H1 (cell line): ENCODE data around the gene CRYGB. TPM values are rescaled to one million over a fixed set of nuclear protein-coding genes. Genes with fewer than 3 reads are reported as not detected.

ENCODE experiments used
- CHD2 ChIP-seq: IDR thresholded peaks from 2 replicates; pipeline ENCODE4 v1.6.1; 2012; ENCODE audit warnings: low read length, improper control_type of control experiment
- KDM4A ChIP-seq: IDR thresholded peaks from one replicate; pipeline ENCODE4 v1.7.1; 2012; ENCODE audit warnings: low read depth, mild to moderate bottlenecking, moderate library complexity, low read length, inconsistent platforms; ENCODE audit not compliant: severe bottlenecking
- RAD21 ChIP-seq, 2 experiments: IDR thresholded peaks in 1 of 2; conservative IDR thresholded peaks in 1 of 2; 2 replicates each; pipeline ENCODE4 v1.6.1; 2011; ENCODE audit warnings: low read depth in 2 of 2, low read length in 2 of 2, improper control_type of control experiment in 1 of 2, inconsistent platforms in 1 of 2, mild to moderate bottlenecking in 1 of 2, moderate library complexity in 1 of 2
- SUZ12 ChIP-seq: fragments of 200-600 bp; sonication (generic); IDR thresholded peaks from 2 replicates; pipeline ENCODE4 v1.6.1; 2012; ENCODE audit warnings: mild to moderate bottlenecking, inconsistent platforms, low read length, moderate library complexity, mixed read lengths
- polyA plus RNA-seq, 7 experiments: library from polyadenylated mRNA; depleted of rRNA in 3 of 7; stranded (reverse) in 5 of 7; unstranded in 2 of 7; fragments of >200 nt in 5 of 7; fragments of 200-250 nt in 2 of 7; gene quantifications; 1 replicate in 5 of 7; 2 replicates in 1 of 7; 4 replicates in 1 of 7; pipeline versions ENCODE4 v1.2.1 to v1.2.3, GENCODE V29; 2011 to 2013; ENCODE audit warnings: missing spikeins in 2 of 7, mixed read lengths in 2 of 7
- total RNA-seq: library from RNA; stranded (reverse); fragmentation: NEBNext Ultra II Directional; extraction: Animal tissue kit (Norgen Biotek cat#: 25700); gene quantifications from 2 replicates; pipeline ENCODE4 v1.2.1, GENCODE V29; 2021

The CRYGB gene
- total and polyA plus RNA-seq, 2 of the 8 experiments (the other 6 are each of a cell fraction or from before 2014, with no cell fraction given), result 0.38 TPM; not detected in 1

GRCh38 chr2:208127090-208127489 lies 18.9 kb downstream of the CRYGB start (continued):
- no peak for TF ChIP-seq KDM4A
- no peak for TF ChIP-seq SUZ12
- no peak for TF ChIP-seq CHD2
- no peak for TF ChIP-seq RAD21 (IDR thresholded peaks at IDR 0.05 in 1 of 2, conservative IDR thresholded peaks at IDR 0.05 in 1 of 2; ENCODE audit: low read depth in 2 of 2, low read length in 2 of 2)
